Measurements from ENCODE around the gene EIF5A. TPM values are rescaled to one million over a fixed set of nuclear protein-coding genes. Genes with fewer than 3 reads are reported as not detected.

The EIF5A gene
- total RNA-seq, 1 experiment from 2014 or later = 345 TPM

DNA sequence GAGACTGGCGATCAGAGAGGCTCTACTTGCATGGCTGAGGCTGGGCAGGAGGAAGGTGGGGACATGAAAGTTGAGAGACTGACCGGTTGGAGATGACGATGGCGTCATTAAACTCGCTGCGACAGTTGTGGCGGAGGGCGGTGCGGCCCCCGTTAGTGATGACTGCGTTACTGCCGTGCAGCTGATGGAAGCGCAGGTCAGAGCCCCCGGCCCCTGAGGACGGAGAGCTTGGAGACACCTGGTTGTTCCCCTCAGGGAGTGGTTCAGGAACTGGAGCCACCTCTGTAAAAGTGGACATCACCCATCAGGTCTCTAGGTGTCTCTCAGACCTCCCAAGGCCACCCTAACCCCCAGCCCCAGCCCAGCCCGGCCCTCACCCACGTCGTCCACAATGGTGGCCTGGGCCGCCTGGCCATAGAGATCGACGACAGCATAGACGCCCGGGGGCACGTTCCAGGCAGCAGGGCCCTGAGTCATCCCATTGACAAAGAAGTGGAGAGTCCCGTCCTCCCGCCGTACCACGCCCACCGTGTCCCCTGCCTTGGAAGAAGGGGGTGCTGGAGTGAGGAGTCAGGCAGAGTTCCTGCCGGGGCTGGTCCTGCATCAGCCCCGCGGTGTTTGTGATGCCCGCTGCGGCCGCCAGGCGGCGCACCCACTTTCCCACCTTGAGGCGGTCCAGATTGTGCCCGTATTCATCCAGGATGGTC, 16.5 kb downstream of the EIF5A start:
- H3K9me3 ChIP-seq = no peaks in the 10 kb centered on the region
- H3K27me3 ChIP-seq (replicated peaks; ENCODE audit: control insufficient read depth, insufficient read depth, low read length) = no peaks in the 10 kb centered on the region
- TF ChIP-seq, protein P1, sequence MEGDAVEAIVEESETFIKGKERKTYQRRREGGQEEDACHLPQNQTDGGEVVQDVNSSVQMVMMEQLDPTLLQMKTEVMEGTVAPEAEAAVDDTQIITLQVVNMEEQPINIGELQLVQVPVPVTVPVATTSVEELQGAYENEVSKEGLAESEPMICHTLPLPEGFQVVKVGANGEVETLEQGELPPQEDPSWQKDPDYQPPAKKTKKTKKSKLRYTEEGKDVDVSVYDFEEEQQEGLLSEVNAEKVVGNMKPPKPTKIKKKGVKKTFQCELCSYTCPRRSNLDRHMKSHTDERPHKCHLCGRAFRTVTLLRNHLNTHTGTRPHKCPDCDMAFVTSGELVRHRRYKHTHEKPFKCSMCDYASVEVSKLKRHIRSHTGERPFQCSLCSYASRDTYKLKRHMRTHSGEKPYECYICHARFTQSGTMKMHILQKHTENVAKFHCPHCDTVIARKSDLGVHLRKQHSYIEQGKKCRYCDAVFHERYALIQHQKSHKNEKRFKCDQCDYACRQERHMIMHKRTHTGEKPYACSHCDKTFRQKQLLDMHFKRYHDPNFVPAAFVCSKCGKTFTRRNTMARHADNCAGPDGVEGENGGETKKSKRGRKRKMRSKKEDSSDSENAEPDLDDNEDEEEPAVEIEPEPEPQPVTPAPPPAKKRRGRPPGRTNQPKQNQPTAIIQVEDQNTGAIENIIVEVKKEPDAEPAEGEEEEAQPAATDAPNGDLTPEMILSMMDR (IDR thresholded peaks at IDR 0.05; ENCODE audit: insufficient read depth in 1 of 2, low read depth in 1 of 2, low read length in 1 of 2, severe bottlenecking in 1 of 2, unreplicated experiment in 1 of 2) = no peak
- Mint-ChIP-seq H3K4me1 (ENCODE audit: low read depth, unreplicated experiment) (peaks cover 10% of the 10 kb centered on the region), H3K27ac (ENCODE audit: unreplicated experiment) (no peak overlapping the region), H3K4me3 (ENCODE audit: unreplicated experiment) (no peak overlapping the region), H3K36me3 (ENCODE audit: insufficient read depth, unreplicated experiment) (no peaks in the 10 kb centered on the region), H3K27me3 (ENCODE audit: insufficient read depth, unreplicated experiment) (no peaks in the 10 kb centered on the region), H3K9me3 (ENCODE audit: unreplicated experiment) (no peaks in the 10 kb centered on the region)
- no peak overlapping the region for H3K4me3 ChIP-seq (ENCODE audit: low read depth, low read length)
- no peak for DNase-seq
- BruUV-seq (replicated peaks) = no TSS peak
- CTCF ChIA-PET = no interaction called here
- H3K36me3 ChIP-seq (ENCODE audit: control insufficient read depth, insufficient read depth, low read length) = no peaks in the 10 kb centered on the region; the same call in 1 of the 2 replicates
- no peaks in the 10 kb centered on the region for H3K4me1 ChIP-seq
- POLR2A ChIA-PET = no interaction called here
- intact Hi-C loops (cut with micrococcal nuclease; ENCODE audit: unreplicated experiment) = no loop called here

DNA sequence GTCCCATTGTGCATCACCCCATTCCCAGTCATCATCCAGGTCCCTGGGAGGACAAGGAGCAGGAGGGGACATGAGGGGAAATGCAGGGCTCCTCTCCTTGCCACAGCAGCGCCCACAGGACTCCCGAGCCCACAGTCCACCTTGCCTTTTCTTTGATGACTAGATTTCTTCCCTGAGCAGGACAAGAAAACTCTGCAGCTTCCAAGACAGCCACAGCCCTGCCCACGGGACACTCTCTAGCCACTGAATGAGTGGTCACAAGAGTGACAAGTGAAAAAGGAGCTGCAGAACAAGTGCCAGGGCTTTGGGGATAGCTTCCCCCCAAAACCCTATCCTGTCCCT, 17.0 kb downstream of the EIF5A start:
- Mint-ChIP-seq H3K9me3 (ENCODE audit: unreplicated experiment) (no peaks in the 10 kb centered on the region), H3K4me1 (ENCODE audit: low read depth, unreplicated experiment) (peaks cover 10% of the 10 kb centered on the region), H3K4me3 (ENCODE audit: unreplicated experiment) (no peak overlapping the region), H3K36me3 (ENCODE audit: insufficient read depth, unreplicated experiment) (peaks cover 2% of the 10 kb centered on the region), H3K27me3 (ENCODE audit: insufficient read depth, unreplicated experiment) (no peaks in the 10 kb centered on the region), H3K27ac (ENCODE audit: unreplicated experiment) (no peak overlapping the region)
- H3K4me1 ChIP-seq = no peaks in the 10 kb centered on the region
- TF ChIP-seq, protein P1 (IDR thresholded peaks at IDR 0.05; ENCODE audit: insufficient read depth in 1 of 2, low read depth in 1 of 2, low read length in 1 of 2, severe bottlenecking in 1 of 2, unreplicated experiment in 1 of 2) = no peak
- no peak for DNase-seq
- ChIA-PET POLR2A (no interaction called here), CTCF (no interaction called here)
- BruUV-seq (replicated peaks) = no TSS peak
- intact Hi-C loops (cut with micrococcal nuclease; ENCODE audit: unreplicated experiment) = no loop called here
- no peaks in the 10 kb centered on the region for H3K9me3 ChIP-seq
- no peaks in the 10 kb centered on the region; the same call in 1 of the 2 replicates for H3K36me3 ChIP-seq (ENCODE audit: control insufficient read depth, insufficient read depth, low read length)
- H3K27me3 ChIP-seq (replicated peaks; ENCODE audit: control insufficient read depth, insufficient read depth, low read length) = no peaks in the 10 kb centered on the region
- no peak overlapping the region for H3K4me3 ChIP-seq (ENCODE audit: low read depth, low read length)

DNA sequence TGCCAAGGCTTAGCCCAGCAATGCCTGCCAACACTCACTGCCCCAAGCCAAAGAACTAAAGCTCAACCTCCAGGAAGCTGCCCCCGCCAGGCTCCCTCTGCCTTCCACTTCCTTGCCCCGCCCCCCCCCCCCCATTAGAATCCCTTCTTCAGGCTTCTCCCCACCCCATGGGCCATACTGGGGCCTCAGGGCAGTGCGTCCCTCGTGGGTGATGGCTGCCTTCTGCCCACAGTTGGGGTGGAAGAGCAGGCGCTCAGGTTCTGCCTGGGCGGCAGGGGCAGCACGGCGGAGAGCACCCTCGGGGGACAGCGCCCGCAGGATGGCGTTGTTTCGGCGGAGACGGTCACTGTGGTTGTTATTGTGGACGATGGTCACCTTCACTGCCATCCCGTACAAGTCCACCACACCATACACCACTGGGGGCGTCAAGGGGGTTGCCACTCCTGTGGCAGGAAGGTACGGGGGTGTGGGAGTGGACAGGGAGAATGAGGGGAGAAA, 17.7 kb downstream of the EIF5A start:
- BruUV-seq (replicated peaks) = no TSS peak
- Mint-ChIP-seq H3K27me3 (ENCODE audit: insufficient read depth, unreplicated experiment) (no peaks in the 10 kb centered on the region), H3K9me3 (ENCODE audit: unreplicated experiment) (no peaks in the 10 kb centered on the region), H3K36me3 (ENCODE audit: insufficient read depth, unreplicated experiment) (peaks cover 9% of the 10 kb centered on the region), H3K4me3 (ENCODE audit: unreplicated experiment) (no peak overlapping the region), H3K27ac (ENCODE audit: unreplicated experiment) (no peak overlapping the region), H3K4me1 (ENCODE audit: low read depth, unreplicated experiment) (peaks cover 10% of the 10 kb centered on the region)
- ChIA-PET CTCF (no interaction called here), POLR2A (no interaction called here)
- intact Hi-C loops (cut with micrococcal nuclease; ENCODE audit: unreplicated experiment) = no loop called here
- no peaks in the 10 kb centered on the region; the same call in 1 of the 2 replicates for H3K36me3 ChIP-seq (ENCODE audit: control insufficient read depth, insufficient read depth, low read length)
- H3K9me3 ChIP-seq = no peaks in the 10 kb centered on the region
- TF ChIP-seq, protein P1 (IDR thresholded peaks at IDR 0.05; ENCODE audit: insufficient read depth in 1 of 2, low read depth in 1 of 2, low read length in 1 of 2, severe bottlenecking in 1 of 2, unreplicated experiment in 1 of 2) = no peak
- H3K4me1 ChIP-seq = no peaks in the 10 kb centered on the region
- no peak for DNase-seq
- H3K27me3 ChIP-seq (replicated peaks; ENCODE audit: control insufficient read depth, insufficient read depth, low read length) = no peaks in the 10 kb centered on the region
- no peak overlapping the region for H3K4me3 ChIP-seq (ENCODE audit: low read depth, low read length)

Measured in Caco-2 (cell line).